NT2/D1 (cell line): ENCODE results near the gene SOX11.

Source experiments
- SUZ12 ChIP-seq: IDR thresholded peaks from 2 replicates; pipeline ENCODE4 v1.6.1; 2011; ENCODE audit not compliant: insufficient read length, insufficient read depth; ENCODE audit errors: extremely low read depth
- ZNF274 ChIP-seq: IDR thresholded peaks from 2 replicates; pipeline ENCODE4 v1.6.1; 2011; ENCODE audit warnings: mild to moderate bottlenecking, low read depth, low read length

DNA sequence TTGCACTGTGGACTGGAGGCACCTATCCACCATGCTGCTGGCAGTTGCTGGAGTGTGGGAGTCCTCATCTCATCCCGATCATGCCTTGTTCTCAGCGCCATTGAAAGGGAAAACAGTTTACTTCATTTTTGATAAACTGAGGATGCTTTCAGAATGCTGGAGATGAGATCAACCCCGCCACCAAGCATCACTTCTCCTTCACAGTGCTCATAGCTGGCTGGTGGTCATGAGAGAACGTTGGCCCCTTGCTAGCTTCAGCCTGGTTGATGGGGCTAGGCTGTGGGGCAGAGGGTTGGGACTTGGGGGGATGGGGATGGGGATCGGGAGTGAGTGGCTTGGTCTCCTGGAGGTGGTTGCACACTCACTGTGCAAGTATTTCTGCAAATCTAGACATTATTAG is 30.1 kb downstream of the SOX11 start:
- TF ChIP-seq SUZ12 (no peak), ZNF274 (no peak)
